Right ventricle myocardium superior (tissue), 1 donor: Measurements from ENCODE around the gene SPINK1. TPM values are rescaled to one million over a fixed set of nuclear protein-coding genes. Genes with fewer than 3 reads are reported as not detected.
"Not testable (repeated sequence)": the region's sequence is repeated elsewhere in the genome, so short reads cannot be mapped to it uniquely, and the experiment has no call there.

Experiments
- ATAC-seq: fragments of 200-7000 bp; cut with Tn5 transposase; one replicate; pipeline ENCODE4 v1.9.1; 2020; ENCODE audit warnings: mild to moderate bottlenecking; ENCODE audit not compliant: poor library complexity
- DNase-seq: peaks from one replicate; pipeline ENCODE4 v3.0.0-alpha.2; 2020
- intact Hi-C: fragments of 100-400 bp; cut with DNase I; formaldehyde crosslinking; loops from one replicate; pipeline ENCODE4 v1.11.2; 2022
- long read RNA-seq: library from polyadenylated mRNA; unstranded; transcript quantifications from one replicate; pipeline ENCODE4 v2.0.0, GENCODE V29; 2021
- total RNA-seq: library from RNA; stranded (reverse); fragmentation: NEBNext Ultra II Directional; extraction: Animal tissue kit (Norgen Biotek cat#: 25700); gene quantifications from one replicate; pipeline ENCODE4 v1.2.1, GENCODE V29; 2021
- donor health status: DM: no; HTN: yes; CAD: no; lungs with severe emphysema.

Gene SPINK1
- total RNA-seq, result not detected
- long read RNA-seq, result 0 reads

- no peak for ATAC-seq
- no peak for DNase-seq
- intact Hi-C loops, result no loop called here
Measured at GRCh38 chr5:147831465-147831864, at the start of gene SPINK1. Gene SPINK1 (minus strand): TSS chr5:147831671. CDS start chr5:147831577, 94 bp downstream.

- no peak for DNase-seq
- no peak for ATAC-seq
- intact Hi-C loops, result no loop called here
Measured at GRCh38 chr5:147880487-147880886, 49.0 kb upstream of the SPINK1 start.

GRCh38 chr5:147879784-147880183 is 48.3 kb upstream of the SPINK1 start:
- DNase-seq (no peak), ATAC-seq (no peak)
- intact Hi-C loops, result no loop called here

GRCh38 chr5:147878066-147878759 is 46.7 kb upstream of the SPINK1 start, which contains the start of gene SCGB3A2:
Gene SCGB3A2 (plus strand): TSS chr5:147878711. CDS start chr5:147878804, 93 bp downstream.
- ATAC-seq (no peak), DNase-seq (no peak)
- intact Hi-C loops, result no loop called here

GRCh38 chr5:147876626-147877025 is 45.2 kb upstream of the SPINK1 start:
- no peak for DNase-seq
- no peak for ATAC-seq
- intact Hi-C loops, result no loop called here

- intact Hi-C loops, result no loop called here
- no peak for DNase-seq
Measured at GRCh38 chr5:147876141-147876540, 44.7 kb upstream of the SPINK1 start.

GRCh38 chr5:147874910-147875367 is 43.5 kb upstream of the SPINK1 start:
- intact Hi-C loops, result no loop called here
- ATAC-seq (no peak), DNase-seq (no peak)

More at GRCh38 chr5:147876141-147876540, 44.7 kb upstream of the SPINK1 start:
- ATAC-seq, result no peak

GRCh38 chr5:147874118-147874875 is 42.8 kb upstream of the SPINK1 start:
- intact Hi-C loops, DNase-seq, ATAC-seq: not testable (repeated sequence)

- intact Hi-C loops, DNase-seq, ATAC-seq: not testable (repeated sequence)
Measured at GRCh38 chr5:147872744-147873435, 41.4 kb upstream of the SPINK1 start.

GRCh38 chr5:147871980-147872549 is 40.6 kb upstream of the SPINK1 start:
- DNase-seq, result not testable (repeated sequence)

GRCh38 chr5:147869892-147870291 is 38.4 kb upstream of the SPINK1 start:
- DNase-seq, intact Hi-C loops, ATAC-seq: not testable (repeated sequence)

More at GRCh38 chr5:147871980-147872549, 40.6 kb upstream of the SPINK1 start:
- ATAC-seq, intact Hi-C loops: not testable (repeated sequence)

- ATAC-seq, result no peak
- no peak for DNase-seq
- intact Hi-C loops, result no loop called here
Measured at GRCh38 chr5:147869112-147869511, 37.6 kb upstream of the SPINK1 start.

- DNase-seq (no peak), ATAC-seq (no peak)
- intact Hi-C loops, result no loop called here
Measured at GRCh38 chr5:147863454-147864158, 32.1 kb upstream of the SPINK1 start.

- intact Hi-C loops, result no loop called here
- no peak for ATAC-seq
Measured at GRCh38 chr5:147860641-147861025, 29.2 kb upstream of the SPINK1 start.

GRCh38 chr5:147859962-147860640 is 28.6 kb upstream of the SPINK1 start:
- DNase-seq (no peak), ATAC-seq (no peak)
- intact Hi-C loops, result no loop called here

More at GRCh38 chr5:147860641-147861025, 29.2 kb upstream of the SPINK1 start:
- no peak for DNase-seq

- ATAC-seq, result no peak
- intact Hi-C loops, result no loop called here
- DNase-seq, result no peak
Measured at GRCh38 chr5:147858565-147858964, 27.1 kb upstream of the SPINK1 start.

GRCh38 chr5:147857302-147858129 is 26.0 kb upstream of the SPINK1 start:
- no peak for ATAC-seq
- peak; percentile 41 for DNase-seq
- intact Hi-C loops, result loop anchor here (2.0 kb wide), 1 partner anchor 77 kb away; no protein-coding TSS in a partner anchor
